H9 (cell line): ENCODE results near the gene NDST1. TPM values are rescaled to one million over a fixed set of nuclear protein-coding genes. Genes with fewer than 3 reads are reported as not detected.
A peak's percentile ranks its signal among the peaks of the same experiment; 100 is the strongest.

ENCODE experiments used
- DNase-seq: peaks from one replicate; pipeline ENCODE4 v3.0.0-alpha.2; 2017
- H2AFZ ChIP-seq: one replicate; pipeline ENCODE4 v1.6.1; 2013; ENCODE audit warnings: mild to moderate bottlenecking, low read length, control low read depth, moderate library complexity
- H2AK5ac ChIP-seq: 2 replicates; pipeline ENCODE4 v1.6.1; 2013; ENCODE audit warnings: low read length, control low read depth, mixed read lengths; ENCODE audit not compliant: insufficient read length
- H2BK120ac ChIP-seq: one replicate; pipeline ENCODE4 v1.6.1; 2013; ENCODE audit warnings: low read depth, mild to moderate bottlenecking, low read length, control low read depth, inconsistent platforms; ENCODE audit not compliant: poor library complexity, severe bottlenecking
- H2BK12ac ChIP-seq: 2 replicates; pipeline ENCODE4 v1.6.1; 2013; ENCODE audit warnings: low read length, control low read depth, mixed read lengths, low read depth; ENCODE audit not compliant: insufficient read length
- H2BK15ac ChIP-seq: 2 replicates; pipeline ENCODE4 v1.6.1; 2013; ENCODE audit warnings: low read depth, low read length, control low read depth
- H2BK20ac ChIP-seq: one replicate; pipeline ENCODE4 v1.6.1; 2013; ENCODE audit warnings: low read depth, mild to moderate bottlenecking, low read length, control low read depth, inconsistent platforms; ENCODE audit not compliant: poor library complexity, severe bottlenecking
- H2BK5ac ChIP-seq: 2 replicates; pipeline ENCODE4 v1.6.1; 2013; ENCODE audit warnings: low read length, control low read depth, mixed read lengths; ENCODE audit not compliant: insufficient read length
- H3K14ac ChIP-seq: 2 replicates; pipeline ENCODE4 v1.6.1; 2013; ENCODE audit warnings: low read length, control low read depth; ENCODE audit not compliant: insufficient read depth
- H3K18ac ChIP-seq: 2 replicates; pipeline ENCODE4 v1.6.1; 2013; ENCODE audit warnings: low read depth, mild to moderate bottlenecking, mixed read lengths, low read length, control low read depth; ENCODE audit not compliant: insufficient read length
- H3K23ac ChIP-seq: 2 replicates; pipeline ENCODE4 v1.6.1; 2013; ENCODE audit warnings: low read length, control low read depth, mixed read lengths, low read depth; ENCODE audit not compliant: insufficient read length
- H3K23me2 ChIP-seq: 2 replicates; pipeline ENCODE4 v1.6.1; 2013; ENCODE audit warnings: low read depth, mild to moderate bottlenecking, mixed read lengths, low read length, control low read depth; ENCODE audit not compliant: insufficient read length, poor library complexity, severe bottlenecking
- H3K27ac ChIP-seq: 2 replicates; pipeline ENCODE4 v1.5.1; 2013; ENCODE audit warnings: low read length, control low read depth, mixed read lengths, low read depth; ENCODE audit not compliant: insufficient read length
- H3K27me3 ChIP-seq: 2 replicates; pipeline ENCODE4 v1.6.1; 2013; ENCODE audit warnings: low read length, control low read depth, inconsistent platforms; ENCODE audit not compliant: insufficient read depth
- H3K4ac ChIP-seq: 2 replicates; pipeline ENCODE4 v1.6.1; 2013; ENCODE audit warnings: low read depth, mild to moderate bottlenecking, control low read depth, inconsistent platforms, low read length, moderate library complexity
- H3K4me1 ChIP-seq: 2 replicates; pipeline ENCODE4 v1.6.1; 2013; ENCODE audit warnings: low read length, control low read depth, inconsistent platforms; ENCODE audit not compliant: insufficient read depth
- H3K4me2 ChIP-seq: 2 replicates; pipeline ENCODE4 v1.6.1; 2013; ENCODE audit warnings: low read length, control low read depth, mixed read lengths; ENCODE audit not compliant: insufficient read length, insufficient read depth
- H3K56ac ChIP-seq: 2 replicates; pipeline ENCODE4 v1.6.1; 2013; ENCODE audit warnings: low read depth, mild to moderate bottlenecking, mixed read lengths, low read length, control low read depth; ENCODE audit not compliant: insufficient read length
- H3K79me1 ChIP-seq: 2 replicates; pipeline ENCODE4 v1.6.1; 2013; ENCODE audit warnings: low read depth, mild to moderate bottlenecking, moderate library complexity, low read length, control low read depth, inconsistent platforms; ENCODE audit not compliant: insufficient read depth, poor library complexity, severe bottlenecking
- H3K79me2 ChIP-seq: 2 replicates; pipeline ENCODE4 v1.6.1; 2013; ENCODE audit warnings: low read length, control low read depth, inconsistent platforms; ENCODE audit not compliant: insufficient read depth
- H3K9ac ChIP-seq: 2 replicates; pipeline ENCODE4 v1.6.1; 2013; ENCODE audit warnings: low read length, control low read depth, mixed read lengths; ENCODE audit not compliant: insufficient read length; ENCODE audit errors: extremely low read depth
- H3K9me3 ChIP-seq: one replicate; pipeline ENCODE4 v1.6.1; 2013; ENCODE audit warnings: low read depth, low read length, inconsistent platforms; ENCODE audit not compliant: control insufficient read depth
- H3T11ph ChIP-seq: one replicate; pipeline ENCODE4 v1.6.1; 2013; ENCODE audit warnings: mild to moderate bottlenecking, low read length, control low read depth, inconsistent platforms
- H4K20me1 ChIP-seq: one replicate; pipeline ENCODE4 v1.6.1; 2013; ENCODE audit not compliant: control insufficient read depth, insufficient read length, insufficient read depth
- H4K5ac ChIP-seq: 2 replicates; pipeline ENCODE4 v1.6.1; 2013; ENCODE audit warnings: low read depth, mild to moderate bottlenecking, mixed read lengths, low read length, control low read depth; ENCODE audit not compliant: insufficient read length
- H4K8ac ChIP-seq: replicated peaks from 2 replicates; pipeline ENCODE4 v1.6.1; 2013; ENCODE audit warnings: low read length, control low read depth, mixed read lengths, low read depth; ENCODE audit not compliant: insufficient read length
- H4K91ac ChIP-seq: 2 replicates; pipeline ENCODE4 v1.6.1; 2013; ENCODE audit warnings: low read depth, mild to moderate bottlenecking, moderate library complexity, mixed read lengths, low read length, control low read depth; ENCODE audit not compliant: insufficient read length
- H3K27ac Mint-ChIP-seq, 3 experiments: 2 replicates in 2 of 3; 3 replicates in 1 of 3; pipeline ENCODE4 v1.8.0; 2020 to 2021; ENCODE audit warnings: mixed read lengths in 3 of 3, mild to moderate bottlenecking in 1 of 3, moderate library complexity in 1 of 3
- H3K27me3 Mint-ChIP-seq: 2 replicates; pipeline ENCODE4 v1.8.0; 2021; ENCODE audit warnings: low read depth, mild to moderate bottlenecking, moderate library complexity, mixed read lengths
- H3K36me3 Mint-ChIP-seq, 3 experiments: 2 replicates in 2 of 3; 3 replicates in 1 of 3; pipeline ENCODE4 v1.8.0; 2020 to 2021; ENCODE audit warnings: low read depth in 3 of 3, mixed read lengths in 3 of 3; ENCODE audit not compliant: insufficient read depth in 1 of 3
- H3K4me1 Mint-ChIP-seq, 2 experiments: 2 replicates each; pipeline ENCODE4 v1.8.0; 2020; ENCODE audit warnings: mixed read lengths in 2 of 2
- H3K4me3 Mint-ChIP-seq, 2 experiments: 2 replicates in 1 of 2; 3 replicates in 1 of 2; pipeline ENCODE4 v1.8.0; 2020 to 2021; ENCODE audit warnings: mild to moderate bottlenecking in 2 of 2, mixed read lengths in 2 of 2, moderate library complexity in 1 of 2
- H3K9me3 Mint-ChIP-seq, 2 experiments: 2 replicates in 1 of 2; 3 replicates in 1 of 2; pipeline ENCODE4 v1.8.0; 2020; ENCODE audit warnings: mild to moderate bottlenecking in 2 of 2, mixed read lengths in 2 of 2, moderate library complexity in 1 of 2
- WGBS: extraction: QIAGEN DNeasy Blood & Tissue Kit; methylation state at CpG from one replicate; pipeline ENCODE4 v1.1.7; 2013; ENCODE audit warnings: missing lambda C conversion rate, low lambda C conversion rate, mixed read lengths; ENCODE audit not compliant: insufficient read length; ENCODE audit errors: extremely low coverage; 5-methylcytosine and 5-hydroxymethylcytosine counted together
- total RNA-seq: library from RNA; stranded (reverse); gene quantifications from 2 replicates; pipeline ENCODE4 v1.2.1, GENCODE V29; 2021
- TF ChIP-seq, protein P1 (sequence below): fragments of 200-600 bp; sonication (generic); conservative IDR thresholded peaks from 3 replicates; pipeline ENCODE4 v1.8.0; 2021; ENCODE audit warnings: antibody characterized with exemption, mild to moderate bottlenecking

Gene NDST1
- total RNA-seq, 1 experiment from 2014 or later, result 65.5 TPM

DNA sequence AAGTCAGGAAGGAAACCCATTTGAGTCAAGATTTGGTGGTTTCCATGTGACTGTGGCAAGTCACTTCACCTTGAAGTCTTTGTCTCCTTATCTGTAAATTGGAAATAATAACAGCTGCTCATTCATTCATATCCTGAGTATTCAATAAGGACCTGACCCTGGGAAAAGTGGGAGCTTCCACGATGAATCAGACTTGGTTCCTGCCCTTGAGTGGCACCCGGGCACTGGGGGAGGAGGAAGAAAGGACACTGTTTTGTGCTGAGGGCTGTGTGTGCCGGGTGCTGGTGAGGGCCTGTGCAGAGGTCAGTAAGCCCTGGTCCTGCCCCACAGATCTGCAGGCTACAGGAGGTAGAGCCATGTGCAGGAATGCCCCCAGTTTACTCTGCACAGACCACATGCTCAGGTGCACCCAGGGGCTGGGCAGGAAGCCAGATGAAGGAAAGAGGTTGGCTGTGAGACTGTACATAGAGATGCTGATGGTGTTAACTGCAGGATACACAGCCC is 6.8 kb downstream of the NDST1 start:
- no peaks in the 10 kb centered on the region for H4K20me1 ChIP-seq
- H3K9me3 ChIP-seq, result no peaks in the 10 kb centered on the region
- no peak for DNase-seq
- 0 out of 7 replicates have a peak overlapping the region, but pooled peaks of 2 of the 3 experiments have one; percentile 6 to 39 for H3K27ac Mint-ChIP-seq
- peaks cover 6% of the 10 kb centered on the region; the same call in 1 of the 2 replicates for H3K4me1 ChIP-seq
- no CpG with 5 or more reads among the region's 3 CpGs for WGBS
- no peak overlapping the region for H2AFZ ChIP-seq
- H2BK20ac ChIP-seq, result no peak overlapping the region
- H4K91ac ChIP-seq, result no peak overlapping the region
- no peak overlapping the region for H2BK15ac ChIP-seq
- H3K27me3 ChIP-seq, result no peaks in the 10 kb centered on the region
- peaks cover 0 to 5% (median 0%) of the 10 kb centered on the region in 3 experiments; a peak in 4 of 7 replicates for H3K36me3 Mint-ChIP-seq
- no peak overlapping the region for H3K4ac ChIP-seq
- H3K27ac ChIP-seq, result no peak overlapping the region
- H3K56ac ChIP-seq, result no peak overlapping the region
- H3K9me3 Mint-ChIP-seq, result no peaks in the 10 kb centered on the region
- H3K4me1 Mint-ChIP-seq, result peaks cover 38 to 58% of the 10 kb centered on the region in 2 experiments
- no peaks in the 10 kb centered on the region for H3K79me1 ChIP-seq
- no peaks in the 10 kb centered on the region for H3K27me3 Mint-ChIP-seq
- H3K23me2 ChIP-seq, result no peaks in the 10 kb centered on the region
- no peak overlapping the region for H4K5ac ChIP-seq
- no peak overlapping the region for H3K4me3 Mint-ChIP-seq
- H2BK5ac ChIP-seq, result no peak overlapping the region
- H2BK120ac ChIP-seq, result no peak overlapping the region
- H4K8ac ChIP-seq, result no peak overlapping the region
- TF ChIP-seq, protein P1, sequence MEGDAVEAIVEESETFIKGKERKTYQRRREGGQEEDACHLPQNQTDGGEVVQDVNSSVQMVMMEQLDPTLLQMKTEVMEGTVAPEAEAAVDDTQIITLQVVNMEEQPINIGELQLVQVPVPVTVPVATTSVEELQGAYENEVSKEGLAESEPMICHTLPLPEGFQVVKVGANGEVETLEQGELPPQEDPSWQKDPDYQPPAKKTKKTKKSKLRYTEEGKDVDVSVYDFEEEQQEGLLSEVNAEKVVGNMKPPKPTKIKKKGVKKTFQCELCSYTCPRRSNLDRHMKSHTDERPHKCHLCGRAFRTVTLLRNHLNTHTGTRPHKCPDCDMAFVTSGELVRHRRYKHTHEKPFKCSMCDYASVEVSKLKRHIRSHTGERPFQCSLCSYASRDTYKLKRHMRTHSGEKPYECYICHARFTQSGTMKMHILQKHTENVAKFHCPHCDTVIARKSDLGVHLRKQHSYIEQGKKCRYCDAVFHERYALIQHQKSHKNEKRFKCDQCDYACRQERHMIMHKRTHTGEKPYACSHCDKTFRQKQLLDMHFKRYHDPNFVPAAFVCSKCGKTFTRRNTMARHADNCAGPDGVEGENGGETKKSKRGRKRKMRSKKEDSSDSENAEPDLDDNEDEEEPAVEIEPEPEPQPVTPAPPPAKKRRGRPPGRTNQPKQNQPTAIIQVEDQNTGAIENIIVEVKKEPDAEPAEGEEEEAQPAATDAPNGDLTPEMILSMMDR, result no peak
- H3K79me2 ChIP-seq, result peaks cover 5% of the 10 kb centered on the region; the same call in 1 of the 2 replicates
- H3K14ac ChIP-seq, result no peak overlapping the region
- H3K18ac ChIP-seq, result no peak overlapping the region
- H3K4me2 ChIP-seq, result no peak overlapping the region
- H2AK5ac ChIP-seq, result no peak overlapping the region
- no peak overlapping the region for H3K9ac ChIP-seq
- no peak overlapping the region for H3K23ac ChIP-seq
- no peak overlapping the region for H3T11ph ChIP-seq
- H2BK12ac ChIP-seq, result no peak overlapping the region
